Caco-2 (cell line): ENCODE measurements around the gene ZNF785. TPM values are rescaled to one million over a fixed set of nuclear protein-coding genes. Genes with fewer than 3 reads are reported as not detected.

Experiments
- BruUV-seq: library from RNA; stranded (reverse); fragments of 400-500 nt; replicated peaks from 2 replicates; lab custom pipeline; 2021; lab: Mats Ljungman, UMichigan
- CTCF ChIA-PET: fragments of 300-600 bp; sonication (Branson Sonifier 250); formaldehyde crosslinking; loops from one replicate; lab custom pipeline; 2022; ENCODE audit warnings: antibody characterized with exemption; lab: Charles Lee
- POLR2A ChIA-PET: fragments of 300-600 bp; sonication (Branson Sonifier 250); formaldehyde crosslinking; loops from one replicate; lab custom pipeline; 2022; ENCODE audit warnings: antibody characterized with exemption; lab: Charles Lee
- DNase-seq, 2 experiments: peaks; one replicate each; pipeline versions ENCODE4 v3.0.0 to v3.0.0-alpha.2; 2020 to 2022
- H3K27me3 ChIP-seq: replicated peaks from 2 replicates; pipeline ENCODE4 v1.6.0; 2011; ENCODE audit warnings: low read length; ENCODE audit not compliant: control insufficient read depth, insufficient read depth
- H3K36me3 ChIP-seq: 2 replicates; pipeline ENCODE4 v1.5.1; 2011; ENCODE audit warnings: low read length; ENCODE audit not compliant: control insufficient read depth, insufficient read depth
- H3K4me1 ChIP-seq: fragments of 250-450 bp; sonication (Bioruptor Pico); 2 replicates; pipeline ENCODE4 v1.5.1; 2020; ENCODE audit warnings: mild to moderate bottlenecking
- H3K4me3 ChIP-seq: 2 replicates; pipeline ENCODE4 v1.5.1; 2011; ENCODE audit warnings: low read depth, mild to moderate bottlenecking, control low read depth, low read length
- H3K9me3 ChIP-seq: fragments of 250-450 bp; sonication (Bioruptor Pico); 2 replicates; pipeline ENCODE4 v1.5.1; 2020; ENCODE audit warnings: mild to moderate bottlenecking, moderate library complexity
- H3K27ac Mint-ChIP-seq: one replicate; pipeline ENCODE4 v1.8.0; 2022; ENCODE audit warnings: mixed read lengths; ENCODE audit not compliant: unreplicated experiment
- H3K27me3 Mint-ChIP-seq: one replicate; pipeline ENCODE4 v1.8.0; 2022; ENCODE audit warnings: mixed read lengths; ENCODE audit not compliant: insufficient read depth, unreplicated experiment
- H3K36me3 Mint-ChIP-seq: one replicate; pipeline ENCODE4 v1.8.0; 2022; ENCODE audit warnings: mild to moderate bottlenecking, mixed read lengths; ENCODE audit not compliant: insufficient read depth, unreplicated experiment
- H3K4me1 Mint-ChIP-seq: one replicate; pipeline ENCODE4 v1.8.0; 2022; ENCODE audit warnings: low read depth, mixed read lengths; ENCODE audit not compliant: unreplicated experiment
- H3K4me3 Mint-ChIP-seq: one replicate; pipeline ENCODE4 v1.8.0; 2022; ENCODE audit warnings: mild to moderate bottlenecking, moderate library complexity, mixed read lengths; ENCODE audit not compliant: unreplicated experiment
- H3K9me3 Mint-ChIP-seq: one replicate; pipeline ENCODE4 v1.8.0; 2022; ENCODE audit warnings: mixed read lengths; ENCODE audit not compliant: unreplicated experiment
- CTCF ChIP-seq, 2 experiments: fragments of 200-600 bp in 1 of 2; IDR thresholded peaks; 1 replicate in 1 of 2; 2 replicates in 1 of 2; pipeline versions ENCODE4 v1.5.1 to v1.8.0; 2011 to 2022; ENCODE audit warnings: antibody characterized with exemption in 1 of 2, control low read depth in 1 of 2, inconsistent platforms in 1 of 2, low read depth in 1 of 2, low read length in 1 of 2, mild to moderate bottlenecking in 1 of 2, moderate library complexity in 1 of 2; ENCODE audit not compliant: insufficient read depth in 1 of 2, severe bottlenecking in 1 of 2, unreplicated experiment in 1 of 2
- intact Hi-C: fragments of 100-400 bp; cut with micrococcal nuclease; formaldehyde crosslinking; loops from one replicate; pipeline ENCODE4 v1.10.0; 2022; ENCODE audit not compliant: unreplicated experiment
- total RNA-seq: library from RNA; stranded (reverse); gene quantifications from 2 replicates; pipeline ENCODE4 v1.2.3, GENCODE V29; 2022

The ZNF785 gene
- total RNA-seq, 1 experiment from 2014 or later: 13.5 TPM

DNA sequence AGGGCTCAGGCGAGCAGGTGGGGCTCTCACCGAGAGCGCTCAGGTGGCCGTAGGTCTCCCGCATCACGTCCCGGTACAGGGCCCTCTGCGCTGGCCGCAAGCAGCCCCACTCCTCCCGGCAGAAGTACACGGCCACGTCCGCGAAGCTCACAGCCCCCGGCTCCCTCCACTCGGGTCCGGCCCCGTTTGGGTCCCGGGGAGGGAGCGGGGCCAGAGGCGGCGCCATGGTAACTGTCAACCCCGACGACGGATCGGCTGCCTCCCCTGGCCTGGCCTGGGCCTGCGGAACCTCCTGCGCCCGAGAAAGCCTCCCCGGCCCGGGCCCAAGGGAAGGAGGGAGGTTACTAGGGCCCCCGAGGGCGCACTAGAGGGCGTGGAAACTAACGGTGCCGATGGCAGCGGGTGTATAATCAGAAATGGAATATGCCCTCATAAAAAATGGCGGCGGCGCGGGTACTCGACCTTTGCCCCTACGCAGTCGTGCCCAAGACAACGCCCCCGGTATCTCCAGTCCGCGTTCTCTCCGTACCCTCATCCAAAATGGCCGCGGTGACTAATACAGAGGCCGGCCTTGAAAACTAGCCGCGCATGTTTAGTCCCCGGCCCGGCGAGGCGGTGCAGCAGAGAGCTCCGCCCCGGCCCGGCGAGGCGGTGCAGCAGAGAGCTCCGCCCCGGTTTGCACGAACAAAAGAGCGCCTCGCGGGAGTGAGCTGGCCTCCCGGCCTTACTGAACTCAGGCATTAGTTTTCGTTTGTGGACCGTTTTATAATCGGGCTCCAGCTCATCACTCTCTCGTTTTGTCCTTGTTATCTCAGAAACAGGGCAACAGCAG, 27.3 kb downstream of the ZNF785 start, which contains the start of gene ZNF764:
Gene ZNF764 (minus strand): TSS at position 418 of the 832 bp plus-strand sequence. CDS start 192 bp downstream, at position 226.
- H3K4me3 Mint-ChIP-seq: peak within 1 kb of the TSS; percentile 78
- H3K27me3 ChIP-seq: no peaks in the 10 kb centered on the region
- peaks cover 2% of the 10 kb centered on the region for H3K36me3 ChIP-seq
- peaks cover 6% of the 10 kb centered on the region for H3K4me1 Mint-ChIP-seq
- DNase-seq: peak; percentile 96 to 97
- TF ChIP-seq CTCF (IDR thresholded peaks at IDR 0.05; ENCODE audit: insufficient read depth in 1 of 2, low read depth in 1 of 2, low read length in 1 of 2, severe bottlenecking in 1 of 2, unreplicated experiment in 1 of 2): no peak
- no peaks in the 10 kb centered on the region for H3K9me3 Mint-ChIP-seq
- H3K9me3 ChIP-seq: no peaks in the 10 kb centered on the region
- H3K27me3 Mint-ChIP-seq: no peaks in the 10 kb centered on the region
- peaks cover 18% of the 10 kb centered on the region for H3K36me3 Mint-ChIP-seq
- peaks cover 5% of the 10 kb centered on the region; the same call in 1 of the 2 replicates for H3K4me1 ChIP-seq
- POLR2A ChIA-PET: interaction anchor here (0.6 to 1.5 kb wide), 12 partner anchors 9 to 187 kb away, joined by 3 to 20 read pairs (median 4); partner anchors contain the start of genes DCTPP1, PRR14, ZNF688 and ZNF747
- intact Hi-C loops: loop anchor here (2.0 kb wide), 2 partner anchors 15 to 23 kb away; partner anchors contain the start of gene ZNF747
- peak within 1 kb of the TSS; percentile 53 for H3K27ac Mint-ChIP-seq
- peak within 1 kb of the TSS; percentile 72 for H3K4me3 ChIP-seq
- CTCF ChIA-PET: interaction anchor here (0.9 to 2.2 kb wide), 7 partner anchors 10 to 128 kb away, joined by 4 to 32 read pairs (median 6); partner anchors contain the start of genes DCTPP1, ZNF688, ZNF689 and ZNF747
- no TSS peak for BruUV-seq

DNA sequence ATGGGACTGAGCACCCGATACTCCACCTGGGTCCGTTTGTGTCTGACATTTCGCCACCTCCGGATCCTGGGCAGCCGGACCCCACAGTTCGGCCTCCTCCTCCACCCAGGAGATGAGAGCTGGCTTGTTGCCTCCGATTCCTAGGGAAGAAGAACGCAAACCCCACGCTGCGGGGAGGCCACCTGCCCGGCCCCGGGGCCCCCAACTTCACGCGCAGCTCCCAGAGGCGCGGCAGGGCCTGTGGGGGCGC, 27.9 kb downstream of the ZNF785 start:
- Histone ChIP-seq H3K4me3 (peak overlapping the region; percentile 72), H3K27me3 (no peaks in the 10 kb centered on the region), H3K9me3 (no peaks in the 10 kb centered on the region), H3K4me1 (peaks cover 5% of the 10 kb centered on the region; the same call in 1 of the 2 replicates), H3K36me3 (peaks cover 2% of the 10 kb centered on the region)
- TF ChIP-seq CTCF (IDR thresholded peaks at IDR 0.05; ENCODE audit: insufficient read depth in 1 of 2, low read depth in 1 of 2, low read length in 1 of 2, severe bottlenecking in 1 of 2, unreplicated experiment in 1 of 2): peak in 1 of 2 experiments; percentile 13
- POLR2A ChIA-PET: interaction anchor here (0.6 to 1.5 kb wide), 4 partner anchors 11 to 33 kb away, joined by 3 to 20 read pairs (median 4); partner anchors contain the start of gene ZNF747
- Mint-ChIP-seq H3K27me3 (no peaks in the 10 kb centered on the region), H3K4me1 (peaks cover 6% of the 10 kb centered on the region), H3K27ac (peak overlapping the region; percentile 53), H3K9me3 (no peaks in the 10 kb centered on the region), H3K4me3 (peak overlapping the region; percentile 78), H3K36me3 (peaks cover 18% of the 10 kb centered on the region)
- intact Hi-C loops: no loop called here
- no peak for DNase-seq
- TSS peak; percentile 43 for BruUV-seq
- CTCF ChIA-PET: interaction anchor here (1.6 to 2.2 kb wide), 3 partner anchors 23 to 128 kb away, joined by 5 to 32 read pairs (median 24); partner anchors contain the start of genes DCTPP1, ZNF689 and ZNF747

DNA sequence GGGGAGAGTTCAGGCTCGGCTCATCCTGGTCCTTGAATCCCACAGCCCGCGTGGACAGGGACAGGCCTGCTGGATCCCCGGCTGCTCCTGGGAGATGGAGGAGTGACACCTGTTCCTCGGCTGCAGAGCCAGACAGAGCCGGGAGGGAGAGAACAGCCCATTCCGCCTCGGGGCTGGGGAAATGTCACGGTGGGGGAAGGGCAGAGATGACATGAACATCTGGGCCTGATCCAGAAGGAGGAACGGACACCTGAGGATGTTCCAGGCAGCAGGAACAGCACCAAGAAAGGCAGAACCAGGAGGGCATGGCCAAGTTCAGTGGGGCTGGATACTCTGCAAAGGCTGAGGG, 29.4 kb downstream of the ZNF785 start:
- no peaks in the 10 kb centered on the region for H3K27me3 ChIP-seq
- H3K36me3 ChIP-seq: peaks cover 2% of the 10 kb centered on the region
- Mint-ChIP-seq H3K9me3 (no peaks in the 10 kb centered on the region), H3K27me3 (no peaks in the 10 kb centered on the region), H3K36me3 (peaks cover 18% of the 10 kb centered on the region), H3K27ac (no peak overlapping the region), H3K4me3 (peak overlapping the region; percentile 78), H3K4me1 (peaks cover 6% of the 10 kb centered on the region)
- no peak for DNase-seq
- POLR2A ChIA-PET: no interaction called here
- no peak overlapping the region for H3K4me3 ChIP-seq
- BruUV-seq: no TSS peak
- CTCF ChIA-PET: no interaction called here
- no peaks in the 10 kb centered on the region for H3K9me3 ChIP-seq
- TF ChIP-seq CTCF (IDR thresholded peaks at IDR 0.05; ENCODE audit: insufficient read depth in 1 of 2, low read depth in 1 of 2, low read length in 1 of 2, severe bottlenecking in 1 of 2, unreplicated experiment in 1 of 2): no peak
- intact Hi-C loops: no loop called here
- peaks cover 9% of the 10 kb centered on the region for H3K4me1 ChIP-seq
